Measurements from ENCODE around the gene ZNF236.
"Not testable (repeated sequence)": the region's sequence is repeated elsewhere in the genome, so short reads cannot be mapped to it uniquely, and the experiment has no call there.

ZNF236 gene

DNA sequence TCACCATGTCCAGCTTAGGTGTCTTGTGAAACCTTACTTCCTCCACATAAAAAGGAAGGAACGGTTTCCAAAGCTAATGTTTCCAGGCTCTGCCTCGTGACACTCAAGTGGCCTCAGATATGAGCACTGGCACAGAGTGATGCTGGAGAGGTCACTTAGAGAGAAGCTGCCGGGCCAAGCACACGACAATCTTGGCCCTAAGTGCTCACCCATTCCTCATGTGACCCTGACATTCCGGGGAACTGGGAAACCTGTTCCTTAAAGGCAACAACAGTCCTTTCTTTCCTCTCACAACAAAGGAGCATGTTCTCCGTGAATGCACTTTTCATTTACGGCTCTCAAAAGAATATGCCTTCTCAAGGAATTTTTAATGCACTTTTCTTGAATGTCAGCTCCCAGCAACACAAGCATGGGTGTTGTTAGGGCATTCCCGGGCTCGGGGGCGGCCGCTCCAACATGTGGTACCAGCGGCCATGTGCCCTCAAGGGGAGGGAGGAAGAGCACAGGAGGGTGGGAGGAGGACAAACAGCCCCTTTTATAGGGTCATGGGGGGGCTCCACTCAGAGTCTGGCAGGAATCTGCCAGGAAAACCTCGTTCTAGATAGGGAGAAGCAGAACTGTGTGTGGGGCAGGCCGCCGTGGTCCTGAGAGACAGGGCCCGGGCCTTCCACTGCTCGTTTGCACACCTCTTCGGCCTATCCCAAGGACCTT, 191.6 kb downstream of the ZNF236 start:
- H3K27ac ChIP-seq = peak overlapping the region; percentile 16; the same call in 1 of the 2 replicates
- TF ChIP-seq, protein P1, sequence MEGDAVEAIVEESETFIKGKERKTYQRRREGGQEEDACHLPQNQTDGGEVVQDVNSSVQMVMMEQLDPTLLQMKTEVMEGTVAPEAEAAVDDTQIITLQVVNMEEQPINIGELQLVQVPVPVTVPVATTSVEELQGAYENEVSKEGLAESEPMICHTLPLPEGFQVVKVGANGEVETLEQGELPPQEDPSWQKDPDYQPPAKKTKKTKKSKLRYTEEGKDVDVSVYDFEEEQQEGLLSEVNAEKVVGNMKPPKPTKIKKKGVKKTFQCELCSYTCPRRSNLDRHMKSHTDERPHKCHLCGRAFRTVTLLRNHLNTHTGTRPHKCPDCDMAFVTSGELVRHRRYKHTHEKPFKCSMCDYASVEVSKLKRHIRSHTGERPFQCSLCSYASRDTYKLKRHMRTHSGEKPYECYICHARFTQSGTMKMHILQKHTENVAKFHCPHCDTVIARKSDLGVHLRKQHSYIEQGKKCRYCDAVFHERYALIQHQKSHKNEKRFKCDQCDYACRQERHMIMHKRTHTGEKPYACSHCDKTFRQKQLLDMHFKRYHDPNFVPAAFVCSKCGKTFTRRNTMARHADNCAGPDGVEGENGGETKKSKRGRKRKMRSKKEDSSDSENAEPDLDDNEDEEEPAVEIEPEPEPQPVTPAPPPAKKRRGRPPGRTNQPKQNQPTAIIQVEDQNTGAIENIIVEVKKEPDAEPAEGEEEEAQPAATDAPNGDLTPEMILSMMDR (conservative IDR thresholded peaks at IDR 0.05) = no peak
- no peak for TF ChIP-seq ZFX (IDR thresholded peaks at IDR 0.05)

DNA sequence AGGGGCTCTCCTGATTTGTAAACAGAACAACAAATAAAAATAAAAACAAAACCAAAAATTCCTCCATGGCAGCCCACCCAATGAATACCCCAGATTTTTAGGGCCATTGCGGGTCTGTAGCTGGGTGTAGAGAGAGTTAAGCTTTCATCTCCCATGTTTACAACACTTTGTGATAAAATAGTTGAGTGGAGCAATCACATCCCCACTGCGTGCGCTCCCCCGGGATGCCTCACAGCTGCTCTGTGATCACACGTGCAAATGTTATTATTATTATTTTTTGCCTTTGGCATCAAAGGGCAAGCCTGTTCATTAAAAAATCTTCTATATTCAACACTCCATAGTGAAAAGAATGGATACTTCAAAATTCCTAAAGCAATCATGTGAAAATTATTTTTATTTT, 192.2 kb downstream of the ZNF236 start:
- TF ChIP-seq, protein P1 (conservative IDR thresholded peaks at IDR 0.05) = no peak
- TF ChIP-seq ZFX (IDR thresholded peaks at IDR 0.05) = no peak
- peak overlapping the region; percentile 16; the same call in 1 of the 2 replicates for H3K27ac ChIP-seq

DNA sequence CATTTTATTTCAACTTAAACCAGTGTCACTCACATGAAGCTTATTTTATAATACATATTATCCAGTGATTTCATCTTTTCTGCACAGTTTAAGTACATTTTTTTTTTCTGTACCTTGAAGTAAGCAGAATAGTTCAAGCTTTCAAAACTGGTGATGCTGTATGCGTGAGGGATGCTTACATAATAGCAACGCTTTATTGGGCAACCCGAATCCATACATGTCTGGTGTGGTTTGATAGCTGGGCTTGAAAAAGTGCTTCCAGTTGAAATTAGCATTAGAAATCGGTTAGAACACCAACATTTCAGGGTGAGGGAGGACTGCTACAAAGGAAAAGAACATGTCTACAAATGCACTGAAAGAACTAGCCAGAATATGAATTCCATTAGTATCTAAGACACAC, 192.8 kb downstream of the ZNF236 start:
- no peak overlapping the region for H3K27ac ChIP-seq
- TF ChIP-seq ZFX (IDR thresholded peaks at IDR 0.05) = no peak
- TF ChIP-seq, protein P1 (conservative IDR thresholded peaks at IDR 0.05) = no peak

DNA sequence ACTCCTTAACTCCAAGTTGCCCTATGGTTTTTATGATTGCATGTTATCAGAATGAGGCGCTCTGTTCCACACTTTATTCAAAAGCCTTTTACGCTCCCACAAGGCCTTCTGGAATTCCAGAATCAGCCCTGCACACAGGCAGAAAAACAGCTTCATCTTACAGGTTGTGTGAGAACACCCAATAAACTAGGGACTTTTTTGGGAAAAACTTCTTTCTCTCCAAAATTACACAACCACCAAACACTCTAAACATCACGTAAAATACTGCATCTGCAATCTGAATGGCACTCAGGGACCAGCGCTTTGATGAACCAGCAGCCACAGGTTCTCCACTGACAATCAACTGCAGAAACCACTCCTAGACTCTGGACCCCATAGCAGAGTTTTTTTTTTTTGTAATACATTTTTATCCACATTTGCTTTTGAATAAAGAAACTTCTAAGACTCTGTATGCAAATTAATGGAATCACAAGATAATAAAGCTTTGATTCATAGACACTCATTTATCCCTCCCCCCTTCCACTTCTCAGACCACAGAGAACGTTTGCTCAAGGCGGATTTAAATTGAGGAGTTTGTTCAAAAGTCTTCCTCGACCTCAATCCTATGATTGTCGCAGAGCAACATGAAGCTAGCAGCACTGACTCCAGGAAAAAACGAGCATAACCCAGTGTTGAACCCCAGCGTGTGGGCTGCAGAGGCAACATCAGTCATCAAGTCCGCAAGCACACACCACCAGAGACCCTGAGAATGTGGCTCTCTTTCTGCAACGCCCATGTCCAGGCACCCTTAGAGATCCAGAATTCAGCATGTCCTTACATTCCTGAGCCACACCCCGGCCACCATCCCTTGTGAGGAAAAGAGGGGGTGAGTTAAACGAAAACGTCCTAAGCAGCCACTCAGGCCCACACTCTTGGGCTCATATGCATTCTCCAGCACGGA, 193.7 kb downstream of the ZNF236 start:
- no peak overlapping the region for H3K27ac ChIP-seq
- TF ChIP-seq ZFX (IDR thresholded peaks at IDR 0.05) = no peak
- TF ChIP-seq, protein P1 (conservative IDR thresholded peaks at IDR 0.05) = no peak

DNA sequence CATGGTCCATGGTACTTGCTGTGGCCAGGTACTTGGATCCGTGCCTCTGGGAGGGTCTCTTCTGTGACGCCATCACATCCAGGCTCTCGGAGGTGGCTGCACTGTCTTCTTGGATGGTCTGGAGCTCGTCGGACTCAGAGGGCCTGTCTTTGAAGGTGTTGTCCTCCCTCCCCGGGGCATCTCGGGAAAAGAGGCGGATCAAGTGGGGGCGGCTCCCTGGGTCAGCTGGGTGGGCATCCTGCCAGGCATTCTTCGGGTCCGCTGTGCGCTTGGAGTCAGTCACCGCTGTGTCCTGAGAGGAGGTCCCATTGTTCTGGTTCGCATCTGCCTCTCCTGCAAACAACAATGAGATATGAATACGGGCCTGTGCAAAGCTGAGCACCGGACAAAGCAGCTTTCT, 194.6 kb downstream of the ZNF236 start:
- TF ChIP-seq, protein P1 (conservative IDR thresholded peaks at IDR 0.05) = no peak
- TF ChIP-seq ZFX (IDR thresholded peaks at IDR 0.05) = no peak
- no peak overlapping the region for H3K27ac ChIP-seq

DNA sequence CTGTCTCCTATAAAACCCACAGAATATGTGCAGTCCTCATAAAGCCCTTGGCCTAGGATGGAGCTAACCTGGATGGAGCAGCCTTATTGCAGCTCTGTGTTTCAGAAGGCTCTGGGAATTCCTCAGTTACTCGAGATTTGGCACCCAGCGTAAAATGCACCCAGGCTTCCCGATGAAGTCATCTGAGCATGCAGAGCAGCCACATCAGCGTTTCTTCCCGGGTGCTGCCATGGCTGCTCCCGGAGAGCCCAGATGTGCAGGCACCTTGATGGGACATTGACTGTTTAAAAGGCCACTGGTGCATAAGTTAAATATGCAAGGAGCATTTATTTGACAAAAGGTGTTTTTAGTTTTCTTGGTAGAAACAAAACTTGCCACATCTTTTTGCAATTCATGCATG, 195.0 kb downstream of the ZNF236 start:
- TF ChIP-seq ZFX (IDR thresholded peaks at IDR 0.05) = no peak
- TF ChIP-seq, protein P1 (conservative IDR thresholded peaks at IDR 0.05) = no peak
- no peak overlapping the region for H3K27ac ChIP-seq

DNA sequence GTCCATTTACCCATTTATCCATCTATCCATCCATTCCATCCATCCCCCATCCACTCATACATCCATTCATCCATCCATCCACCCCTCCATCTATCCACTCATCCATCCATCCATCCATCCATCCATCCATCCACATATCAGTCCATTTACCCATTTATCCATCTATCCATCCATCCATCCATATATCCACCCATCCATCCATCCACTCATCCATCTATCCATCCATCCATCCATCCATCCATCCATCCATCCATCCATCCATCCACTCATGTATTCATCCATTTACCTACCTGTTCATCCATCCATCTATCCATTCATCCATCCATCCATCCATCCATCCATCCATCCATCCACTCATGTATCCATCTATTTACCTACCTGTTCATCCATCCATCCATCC, 196.3 kb downstream of the ZNF236 start:
- H3K27ac ChIP-seq = not testable (repeated sequence)
